ENCODE data around the gene TTL. TPM values are rescaled to one million over a fixed set of nuclear protein-coding genes. Genes with fewer than 3 reads are reported as not detected.

The TTL gene
- total and polyA plus RNA-seq, 2 of the 13 experiments (the other 11 are each of a cell fraction or from before 2014, with no cell fraction given): 19.0 to 59.8 TPM

- no peak for TF ChIP-seq ZNF639 (CRISPR knock-in tag; conservative IDR thresholded peaks at IDR 0.05)
- no peak for TF ChIP-seq ZNF292 (CRISPR knock-in tag; IDR thresholded peaks at IDR 0.05; ENCODE audit: borderline replicate concordance, low read depth)
- TF ChIP-seq ARNTL (CRISPR knock-in tag; IDR thresholded peaks at IDR 0.05): no peak
- no peak for TF ChIP-seq ZNF574 (CRISPR knock-in tag; IDR thresholded peaks at IDR 0.05)
- no peak for TF ChIP-seq RBM39 (IDR thresholded peaks at IDR 0.05; ENCODE audit: low read depth, low read length, poor library complexity, severe bottlenecking)
- TF ChIP-seq DDIT3 (CRISPR knock-in tag; IDR thresholded peaks at IDR 0.05): no peak
- TF ChIP-seq ZFP1 (CRISPR knock-in tag; IDR thresholded peaks at IDR 0.05): no peak
- no peak for TF ChIP-seq RXRB (CRISPR knock-in tag; IDR thresholded peaks at IDR 0.05; ENCODE audit: borderline replicate concordance)
- no peak for TF ChIP-seq ZNF550 (CRISPR knock-in tag; IDR thresholded peaks at IDR 0.05; ENCODE audit: borderline replicate concordance)
- TF ChIP-seq SRSF4 (IDR thresholded peaks at IDR 0.05; ENCODE audit: low read depth, low read length, poor library complexity, severe bottlenecking): no peak
- no peak for TF ChIP-seq NFIB (CRISPR knock-in tag; IDR thresholded peaks at IDR 0.05; ENCODE audit: borderline replicate concordance)
- TF ChIP-seq ZNF790 (CRISPR knock-in tag; IDR thresholded peaks at IDR 0.05; ENCODE audit: borderline replicate concordance): no peak
- TF ChIP-seq GZF1 (CRISPR knock-in tag; IDR thresholded peaks at IDR 0.05): 0 out of 2 replicates have a peak, but pooled peaks have one; percentile 5
- TF ChIP-seq FOXJ3 (CRISPR knock-in tag; IDR thresholded peaks at IDR 0.05; ENCODE audit: borderline replicate concordance): no peak
- no peak for TF ChIP-seq ZNF562 (CRISPR knock-in tag; IDR thresholded peaks at IDR 0.05; ENCODE audit: borderline replicate concordance)
- TF ChIP-seq ZNF687 (CRISPR knock-in tag; IDR thresholded peaks at IDR 0.05): no peak
Observed at GRCh38 chr2:112542984-112543661, 61.2 kb downstream of the TTL start (continued).
